Hepatic stellate cell (primary cell): ENCODE measurements around the gene SEC14L3.

Experiments used
- DNase-seq: peaks from one replicate; pipeline ENCODE4 v3.0.0; 2011; ENCODE audit warnings: low spot score

The SEC14L3 gene

GRCh38 chr22:30471616-30472318 is at the start of gene SEC14L3:
Gene SEC14L3 (minus strand): TSS chr22:30472017. CDS start chr22:30471958, 59 bp downstream.
- no peak for DNase-seq

- DNase-seq, result no peak
Measured at GRCh38 chr22:30519842-30520425, 48.1 kb upstream of the SEC14L3 start.

GRCh38 chr22:30516731-30517130 is 44.9 kb upstream of the SEC14L3 start:
- DNase-seq, result no peak

- no peak for DNase-seq
Measured at GRCh38 chr22:30516273-30516672, 44.5 kb upstream of the SEC14L3 start.

GRCh38 chr22:30514252-30514651 is 42.4 kb upstream of the SEC14L3 start:
- DNase-seq, result no peak

GRCh38 chr22:30513462-30513861 is 41.6 kb upstream of the SEC14L3 start:
- DNase-seq, result no peak

GRCh38 chr22:30511911-30512310 is 40.1 kb upstream of the SEC14L3 start:
- no peak for DNase-seq

GRCh38 chr22:30511109-30511508 is 39.3 kb upstream of the SEC14L3 start:
- DNase-seq, result no peak

- DNase-seq, result no peak
Measured at GRCh38 chr22:30508216-30508615, 36.4 kb upstream of the SEC14L3 start.

GRCh38 chr22:30507670-30508069 is 35.9 kb upstream of the SEC14L3 start:
- DNase-seq, result no peak

- DNase-seq, result no peak
Measured at GRCh38 chr22:30506507-30506968, 34.7 kb upstream of the SEC14L3 start.

GRCh38 chr22:30503551-30503950 is 31.7 kb upstream of the SEC14L3 start:
- DNase-seq, result no peak

- DNase-seq, result no peak
Measured at GRCh38 chr22:30502911-30503310, 31.1 kb upstream of the SEC14L3 start.

- DNase-seq, result no peak
Measured at GRCh38 chr22:30502153-30502552, 30.3 kb upstream of the SEC14L3 start.

- DNase-seq, result no peak
Measured at GRCh38 chr22:30500628-30501027, 28.8 kb upstream of the SEC14L3 start.

GRCh38 chr22:30497466-30498150 is 25.8 kb upstream of the SEC14L3 start:
- no peak for DNase-seq

- no peak for DNase-seq
Measured at GRCh38 chr22:30495041-30495784, 23.4 kb upstream of the SEC14L3 start.

GRCh38 chr22:30492144-30492543 is 20.3 kb upstream of the SEC14L3 start:
- no peak for DNase-seq

- no peak for DNase-seq
Measured at GRCh38 chr22:30491381-30491780, 19.6 kb upstream of the SEC14L3 start.

GRCh38 chr22:30490399-30490798 is 18.6 kb upstream of the SEC14L3 start:
- no peak for DNase-seq

GRCh38 chr22:30488121-30488520 is 16.3 kb upstream of the SEC14L3 start:
- DNase-seq, result no peak

GRCh38 chr22:30486661-30487115 is 14.9 kb upstream of the SEC14L3 start:
- no peak for DNase-seq
